ENCODE data around the gene LACRT.

Gene LACRT

GRCh38 chr12:54654926-54655325, 20.2 kb upstream of the LACRT start:
- TF ChIP-seq, protein P1, sequence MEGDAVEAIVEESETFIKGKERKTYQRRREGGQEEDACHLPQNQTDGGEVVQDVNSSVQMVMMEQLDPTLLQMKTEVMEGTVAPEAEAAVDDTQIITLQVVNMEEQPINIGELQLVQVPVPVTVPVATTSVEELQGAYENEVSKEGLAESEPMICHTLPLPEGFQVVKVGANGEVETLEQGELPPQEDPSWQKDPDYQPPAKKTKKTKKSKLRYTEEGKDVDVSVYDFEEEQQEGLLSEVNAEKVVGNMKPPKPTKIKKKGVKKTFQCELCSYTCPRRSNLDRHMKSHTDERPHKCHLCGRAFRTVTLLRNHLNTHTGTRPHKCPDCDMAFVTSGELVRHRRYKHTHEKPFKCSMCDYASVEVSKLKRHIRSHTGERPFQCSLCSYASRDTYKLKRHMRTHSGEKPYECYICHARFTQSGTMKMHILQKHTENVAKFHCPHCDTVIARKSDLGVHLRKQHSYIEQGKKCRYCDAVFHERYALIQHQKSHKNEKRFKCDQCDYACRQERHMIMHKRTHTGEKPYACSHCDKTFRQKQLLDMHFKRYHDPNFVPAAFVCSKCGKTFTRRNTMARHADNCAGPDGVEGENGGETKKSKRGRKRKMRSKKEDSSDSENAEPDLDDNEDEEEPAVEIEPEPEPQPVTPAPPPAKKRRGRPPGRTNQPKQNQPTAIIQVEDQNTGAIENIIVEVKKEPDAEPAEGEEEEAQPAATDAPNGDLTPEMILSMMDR (IDR thresholded peaks at IDR 0.05; ENCODE audit: low read depth, low read length, missing control alignments): no peak
- DNase-seq (ENCODE audit: low read depth): no peak
- no peak overlapping the region for H3K4me3 ChIP-seq (ENCODE audit: low read depth, low read length)

DNA sequence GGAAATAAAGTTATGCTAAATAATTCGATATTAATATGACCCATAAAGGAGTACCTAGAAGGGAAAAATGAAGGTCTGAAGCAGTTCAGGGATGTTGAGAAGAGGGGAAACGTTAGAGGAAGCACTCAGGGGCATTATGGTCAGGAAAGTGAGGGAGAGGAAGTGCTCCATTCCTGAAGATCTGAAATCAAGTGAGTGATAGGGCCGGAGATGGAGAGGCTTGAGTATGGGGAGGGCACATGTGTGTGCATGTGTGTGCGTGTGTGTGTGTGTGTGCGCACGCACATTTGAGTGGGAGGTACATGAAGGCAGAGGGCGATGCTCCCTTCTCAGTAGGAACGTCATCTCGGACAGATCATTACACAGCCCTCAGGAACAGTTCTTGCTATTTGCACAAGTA, 18.3 kb upstream of the LACRT start:
- DNase-seq (ENCODE audit: low read depth): no peak
- TF ChIP-seq, protein P1 (IDR thresholded peaks at IDR 0.05; ENCODE audit: low read depth, low read length, missing control alignments): no peak
- no peak overlapping the region for H3K4me3 ChIP-seq (ENCODE audit: low read depth, low read length)

GRCh38 chr12:54650889-54651288, 16.2 kb upstream of the LACRT start:
- no peak overlapping the region for H3K4me3 ChIP-seq (ENCODE audit: low read depth, low read length)
- TF ChIP-seq, protein P1 (IDR thresholded peaks at IDR 0.05; ENCODE audit: low read depth, low read length, missing control alignments): no peak
- DNase-seq (ENCODE audit: low read depth): no peak

GRCh38 chr12:54650409-54650808, 15.7 kb upstream of the LACRT start:
- TF ChIP-seq, protein P1 (IDR thresholded peaks at IDR 0.05; ENCODE audit: low read depth, low read length, missing control alignments): no peak
- DNase-seq (ENCODE audit: low read depth): no peak
- no peak overlapping the region for H3K4me3 ChIP-seq (ENCODE audit: low read depth, low read length)

DNA sequence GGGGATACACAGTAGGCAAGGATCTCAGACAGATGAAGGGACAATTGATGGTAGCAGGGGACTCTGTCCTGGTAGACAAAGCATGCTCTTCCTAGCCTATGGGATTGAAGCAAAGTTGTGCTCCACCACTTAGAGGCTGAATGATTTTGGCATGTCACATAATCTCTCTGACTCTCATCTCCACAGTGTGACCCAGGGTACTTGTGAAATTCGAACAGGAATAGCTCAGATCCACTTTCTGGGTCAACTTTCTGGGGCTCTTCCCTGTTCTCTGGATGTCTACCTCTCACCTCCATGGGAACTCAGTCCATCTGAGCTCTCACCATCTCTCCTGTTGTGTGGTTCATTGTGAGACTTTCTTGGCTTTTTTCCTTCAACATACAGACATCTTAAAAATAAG, 15.1 kb upstream of the LACRT start:
- TF ChIP-seq, protein P1 (IDR thresholded peaks at IDR 0.05; ENCODE audit: low read depth, low read length, missing control alignments): no peak
- no peak overlapping the region for H3K4me3 ChIP-seq (ENCODE audit: low read depth, low read length)
- no peak for DNase-seq (ENCODE audit: low read depth)

DNA sequence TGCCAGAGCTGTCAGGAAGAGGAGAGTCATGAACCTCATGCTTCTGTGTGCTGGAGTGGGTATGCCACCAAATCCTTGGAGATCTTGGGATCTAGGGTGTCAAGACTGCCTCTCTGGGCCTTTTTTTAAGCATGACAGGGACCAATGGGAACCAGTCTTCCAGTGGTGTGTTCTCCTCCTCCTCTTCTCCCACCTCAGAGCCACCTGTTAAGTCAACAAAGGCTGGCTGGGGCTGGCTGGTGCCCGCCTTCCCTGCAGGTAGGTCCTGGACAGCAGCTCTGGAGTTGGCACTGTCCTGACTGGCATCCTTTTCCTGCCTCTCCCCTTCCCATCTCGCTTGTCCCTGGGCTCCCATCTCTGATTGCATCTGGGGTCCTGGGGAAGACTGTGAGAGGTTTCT, 13.6 kb upstream of the LACRT start, which contains the start of gene DCD:
DCD (minus strand) TSS at position 101 of the 400 bp plus-strand sequence; CDS start at position 39, 62 bp downstream.
- TF ChIP-seq, protein P1 (IDR thresholded peaks at IDR 0.05; ENCODE audit: low read depth, low read length, missing control alignments): no peak
- no peak within 1 kb of the TSS for H3K4me3 ChIP-seq (ENCODE audit: low read depth, low read length)
- DNase-seq (ENCODE audit: low read depth): no peak

- TF ChIP-seq, protein P1 (IDR thresholded peaks at IDR 0.05; ENCODE audit: low read depth, low read length, missing control alignments): no peak
Measured at GRCh38 chr12:54641554-54641953, 6.9 kb upstream of the LACRT start.

More at GRCh38 chr12:54641554-54641953, 6.9 kb upstream of the LACRT start:
- H3K4me3 ChIP-seq (ENCODE audit: low read depth, low read length): no peak overlapping the region
- no peak for DNase-seq (ENCODE audit: low read depth)
